Measurements from ENCODE around the gene NREP. TPM values are rescaled to one million over a fixed set of nuclear protein-coding genes. Genes with fewer than 3 reads are reported as not detected.
A peak's percentile ranks its signal among the peaks of the same experiment; 100 is the strongest.

NREP gene
- total and polyA plus RNA-seq, 2 experiments from 2014 or later: 1,282 to 1,415 TPM

DNA sequence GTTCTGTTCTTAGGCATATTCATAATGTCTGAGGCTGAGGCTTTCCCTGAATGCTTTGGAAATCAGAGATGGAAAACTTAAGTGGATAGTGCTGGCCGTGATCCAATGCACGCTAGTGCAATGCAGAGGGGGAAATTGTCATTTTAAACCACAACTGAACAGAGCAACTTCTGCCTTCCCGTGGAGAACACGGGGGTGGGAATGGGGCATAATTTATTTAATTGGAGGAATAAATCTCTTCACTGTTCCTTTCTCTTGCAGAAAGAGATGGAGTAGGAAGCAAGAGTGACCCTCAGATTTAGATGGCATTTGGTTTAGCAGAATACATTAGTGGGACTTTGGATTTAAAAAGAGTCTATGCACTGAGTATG, 22.9 kb upstream of the NREP start:
- no peaks in the 10 kb centered on the region for H3K79me2 ChIP-seq (ENCODE audit: insufficient read depth)
- no peaks in the 10 kb centered on the region for H4K20me1 ChIP-seq (ENCODE audit: insufficient read depth)
- H3K9ac ChIP-seq: no peak overlapping the region
- no peak overlapping the region; the same call in 1 of the 2 replicates for H2AFZ ChIP-seq
- no peaks in the 10 kb centered on the region for H3K9me2 ChIP-seq (ENCODE audit: insufficient read depth)
- no peak overlapping the region for H3K27ac ChIP-seq
- in situ Hi-C loops (cut with MboI): no loop called here
- H3K27me3 ChIP-seq (replicated peaks; ENCODE audit: insufficient read depth): no peaks in the 10 kb centered on the region
- 10 to 13% methylated on average over 4 of the region's 4 CpGs for WGBS, 2 experiments (ENCODE audit: low coverage in 1 of 2, low lambda C conversion rate in 2 of 2, missing lambda C conversion rate in 2 of 2)
- no peaks in the 10 kb centered on the region for H3K36me3 ChIP-seq (ENCODE audit: low read depth)
- H3K4me3 ChIP-seq: no peak overlapping the region
- no peak overlapping the region for H3K4me2 ChIP-seq (ENCODE audit: unreplicated experiment)
- no peaks in the 10 kb centered on the region for H3K9me3 ChIP-seq (ENCODE audit: low read depth)
- H3F3A ChIP-seq (ENCODE audit: insufficient read depth): no peaks in the 10 kb centered on the region
- peak; percentile 35 for DNase-seq
- no peak for TF ChIP-seq EZH2phosphoT487 (IDR thresholded peaks at IDR 0.05; ENCODE audit: insufficient read depth, low read depth)
- no peak for TF ChIP-seq EZH2 (IDR thresholded peaks at IDR 0.05; ENCODE audit: insufficient read depth, poor library complexity, severe bottlenecking)
- H3K4me1 ChIP-seq (ENCODE audit: insufficient read depth): peaks cover 24% of the 10 kb centered on the region

DNA sequence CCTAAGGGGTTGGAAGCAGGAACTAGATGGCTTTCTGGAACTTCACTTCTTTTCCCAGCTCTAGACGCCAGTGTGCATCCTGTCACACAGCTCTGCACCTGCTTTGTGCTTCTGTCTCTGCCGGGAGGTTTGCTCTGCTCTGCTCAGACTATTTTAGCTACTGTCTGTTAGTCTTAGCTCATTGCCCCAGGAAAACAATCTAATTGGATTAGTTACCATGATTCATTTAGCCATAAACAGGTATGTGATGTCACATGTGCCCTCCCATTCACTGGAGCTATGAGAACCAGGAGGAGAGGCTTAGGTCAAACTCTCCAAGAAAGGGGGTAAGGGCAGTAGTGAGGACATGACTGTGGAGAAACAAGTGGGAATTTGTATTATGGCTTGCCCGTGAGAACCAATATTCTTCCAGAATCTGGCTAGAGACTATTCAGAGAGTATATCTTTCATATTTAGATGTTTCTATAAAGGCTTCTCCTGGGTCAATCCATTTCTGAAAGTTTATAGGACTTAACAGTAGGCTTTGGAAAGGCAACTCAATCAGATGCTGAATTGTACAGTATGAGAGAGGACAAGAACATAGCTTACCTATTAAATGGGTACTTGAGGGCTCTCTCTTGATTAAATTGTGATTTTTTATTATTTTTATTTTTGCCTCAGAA, 22.4 kb upstream of the NREP start:
- Histone ChIP-seq H3K79me2 (ENCODE audit: insufficient read depth) (no peaks in the 10 kb centered on the region), H3K9ac (no peak overlapping the region), H3F3A (ENCODE audit: insufficient read depth) (no peaks in the 10 kb centered on the region), H3K9me2 (ENCODE audit: insufficient read depth) (no peaks in the 10 kb centered on the region), H3K27me3 (replicated peaks; ENCODE audit: insufficient read depth) (no peaks in the 10 kb centered on the region), H3K4me2 (ENCODE audit: unreplicated experiment) (no peak overlapping the region), H3K4me3 (no peak overlapping the region), H3K27ac (no peak overlapping the region), H3K36me3 (ENCODE audit: low read depth) (no peaks in the 10 kb centered on the region), H3K4me1 (ENCODE audit: insufficient read depth) (peaks cover 24% of the 10 kb centered on the region), H2AFZ (no peak overlapping the region), H3K9me3 (ENCODE audit: low read depth) (no peaks in the 10 kb centered on the region), H4K20me1 (ENCODE audit: insufficient read depth) (no peaks in the 10 kb centered on the region)
- DNase-seq: no peak
- TF ChIP-seq EZH2 (IDR thresholded peaks at IDR 0.05; ENCODE audit: insufficient read depth, poor library complexity, severe bottlenecking): no peak
- no peak for TF ChIP-seq EZH2phosphoT487 (IDR thresholded peaks at IDR 0.05; ENCODE audit: insufficient read depth, low read depth)
- in situ Hi-C loops (cut with MboI): no loop called here
- 94 to 97% methylated on average over 3 of the region's 3 CpGs for WGBS, 2 experiments (ENCODE audit: low coverage in 1 of 2, low lambda C conversion rate in 2 of 2, missing lambda C conversion rate in 2 of 2)

DNA sequence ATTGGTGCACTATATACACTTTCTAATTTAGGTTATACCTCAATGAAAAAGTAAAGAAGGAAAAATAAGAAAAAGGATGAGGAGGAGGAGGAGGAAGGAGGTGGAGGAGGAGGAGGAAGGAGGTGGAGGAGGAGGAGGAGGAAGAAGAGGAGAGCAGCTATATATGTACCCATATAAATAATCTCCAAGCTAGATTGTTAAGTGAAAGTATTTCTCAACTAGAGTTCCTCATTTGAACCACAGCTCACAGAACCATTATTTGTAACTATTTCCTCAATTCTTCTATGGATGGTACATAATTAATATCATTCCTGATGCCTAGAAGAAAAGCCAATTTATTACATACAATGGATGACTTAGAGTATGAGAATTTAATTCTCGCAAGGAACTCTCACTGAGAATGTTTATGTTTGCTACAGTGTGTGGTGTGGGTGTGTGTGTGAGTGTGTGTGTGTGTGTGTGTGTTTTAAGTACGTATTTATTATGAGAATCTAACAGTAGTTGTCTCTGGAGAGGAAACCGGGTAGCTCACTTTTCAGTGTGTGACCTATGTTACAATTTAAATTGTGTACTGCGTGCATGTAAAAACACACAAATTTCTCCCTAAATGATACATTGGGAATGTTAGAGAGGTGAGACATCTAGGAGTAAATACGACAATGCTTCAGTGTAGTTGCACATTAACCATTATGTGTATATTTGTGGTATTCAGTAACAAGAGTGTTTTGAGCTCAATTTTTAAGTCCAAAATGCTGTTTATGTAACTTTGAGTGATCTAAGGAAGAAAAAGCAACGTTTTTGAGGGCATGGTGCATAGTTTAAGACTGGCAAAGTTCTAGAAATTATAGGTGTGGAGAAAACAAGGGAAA, 20.2 kb upstream of the NREP start:
- H3K9ac ChIP-seq: no peak overlapping the region
- H3K4me2 ChIP-seq (ENCODE audit: unreplicated experiment): no peak overlapping the region
- H2AFZ ChIP-seq: no peak overlapping the region
- H3F3A ChIP-seq (ENCODE audit: insufficient read depth): no peaks in the 10 kb centered on the region
- H4K20me1 ChIP-seq (ENCODE audit: insufficient read depth): no peaks in the 10 kb centered on the region
- no peaks in the 10 kb centered on the region for H3K79me2 ChIP-seq (ENCODE audit: insufficient read depth)
- WGBS, 2 experiments (ENCODE audit: low coverage in 1 of 2, low lambda C conversion rate in 2 of 2, missing lambda C conversion rate in 2 of 2): 77 to 82% methylated on average over 6 of the region's 6 CpGs
- no peaks in the 10 kb centered on the region for H3K36me3 ChIP-seq (ENCODE audit: low read depth)
- H3K9me2 ChIP-seq (ENCODE audit: insufficient read depth): no peaks in the 10 kb centered on the region
- no peak overlapping the region for H3K27ac ChIP-seq
- DNase-seq: no peak
- peaks cover 21% of the 10 kb centered on the region for H3K4me1 ChIP-seq (ENCODE audit: insufficient read depth)
- no peaks in the 10 kb centered on the region for H3K9me3 ChIP-seq (ENCODE audit: low read depth)
- in situ Hi-C loops (cut with MboI): no loop called here
- no peaks in the 10 kb centered on the region for H3K27me3 ChIP-seq (replicated peaks; ENCODE audit: insufficient read depth)
- TF ChIP-seq EZH2 (IDR thresholded peaks at IDR 0.05; ENCODE audit: insufficient read depth, poor library complexity, severe bottlenecking) (no peak), EZH2phosphoT487 (IDR thresholded peaks at IDR 0.05; ENCODE audit: insufficient read depth, low read depth) (no peak)
- H3K4me3 ChIP-seq: no peak overlapping the region

DNA sequence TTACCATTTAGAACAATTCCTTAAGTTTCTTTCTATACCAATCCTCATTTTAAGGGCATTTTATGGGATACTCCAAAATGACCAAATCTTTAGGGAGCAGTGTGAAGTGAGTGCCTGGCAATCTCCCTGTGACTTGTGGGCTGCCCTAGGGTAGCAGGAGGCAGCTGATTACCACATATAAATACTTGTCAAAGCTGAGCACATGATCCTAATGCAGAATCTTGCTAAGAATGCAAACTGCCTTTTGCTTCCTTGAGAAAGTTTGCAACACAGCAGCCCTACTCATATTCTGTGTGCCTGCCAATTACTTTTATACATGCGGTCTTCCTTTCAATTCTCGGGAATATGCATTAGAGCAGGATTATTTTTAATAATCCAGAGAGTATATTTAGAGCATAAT, 18.2 kb upstream of the NREP start:
- H3K9me2 ChIP-seq (ENCODE audit: insufficient read depth): no peaks in the 10 kb centered on the region
- no peaks in the 10 kb centered on the region for H4K20me1 ChIP-seq (ENCODE audit: insufficient read depth)
- H3K79me2 ChIP-seq (ENCODE audit: insufficient read depth): no peaks in the 10 kb centered on the region
- DNase-seq: peak; percentile 29
- H3K27me3 ChIP-seq (replicated peaks; ENCODE audit: insufficient read depth): no peaks in the 10 kb centered on the region
- H3F3A ChIP-seq (ENCODE audit: insufficient read depth): no peaks in the 10 kb centered on the region
- TF ChIP-seq EZH2phosphoT487 (IDR thresholded peaks at IDR 0.05; ENCODE audit: insufficient read depth, low read depth) (no peak), EZH2 (IDR thresholded peaks at IDR 0.05; ENCODE audit: insufficient read depth, poor library complexity, severe bottlenecking) (no peak)
- in situ Hi-C loops (cut with MboI): no loop called here
- H3K4me1 ChIP-seq (ENCODE audit: insufficient read depth): 0 out of 2 replicates have a peak, but pooled peaks cover 17% of the 10 kb centered on the region
- H3K4me2 ChIP-seq (ENCODE audit: unreplicated experiment): no peak overlapping the region
- no peak overlapping the region for H3K27ac ChIP-seq
- no peak overlapping the region for H3K9ac ChIP-seq
- H3K36me3 ChIP-seq (ENCODE audit: low read depth): no peaks in the 10 kb centered on the region
- WGBS, 2 experiments (ENCODE audit: low coverage in 1 of 2, low lambda C conversion rate in 2 of 2, missing lambda C conversion rate in 2 of 2): 96 to 97% methylated on average over 2 of the region's 2 CpGs
- no peak overlapping the region for H2AFZ ChIP-seq
- no peaks in the 10 kb centered on the region for H3K9me3 ChIP-seq (ENCODE audit: low read depth)
- no peak overlapping the region for H3K4me3 ChIP-seq
